NCI-H2029 treated with DMSO at 0.1 percent for 48 hours (cell line): ENCODE measurements around the gene MYO18B.
"Not testable (repeated sequence)": the region's sequence is repeated elsewhere in the genome, so short reads cannot be mapped to it uniquely, and the experiment has no call there.

ENCODE experiments used
- DNase-seq: peaks from one replicate; lab custom pipeline; 2025; lab: John Stamatoyannopoulos, UW

The MYO18B gene

GRCh38 chr22:25942115-25942855 lies 200.3 kb downstream of the MYO18B start:
- no peak for DNase-seq

DNA sequence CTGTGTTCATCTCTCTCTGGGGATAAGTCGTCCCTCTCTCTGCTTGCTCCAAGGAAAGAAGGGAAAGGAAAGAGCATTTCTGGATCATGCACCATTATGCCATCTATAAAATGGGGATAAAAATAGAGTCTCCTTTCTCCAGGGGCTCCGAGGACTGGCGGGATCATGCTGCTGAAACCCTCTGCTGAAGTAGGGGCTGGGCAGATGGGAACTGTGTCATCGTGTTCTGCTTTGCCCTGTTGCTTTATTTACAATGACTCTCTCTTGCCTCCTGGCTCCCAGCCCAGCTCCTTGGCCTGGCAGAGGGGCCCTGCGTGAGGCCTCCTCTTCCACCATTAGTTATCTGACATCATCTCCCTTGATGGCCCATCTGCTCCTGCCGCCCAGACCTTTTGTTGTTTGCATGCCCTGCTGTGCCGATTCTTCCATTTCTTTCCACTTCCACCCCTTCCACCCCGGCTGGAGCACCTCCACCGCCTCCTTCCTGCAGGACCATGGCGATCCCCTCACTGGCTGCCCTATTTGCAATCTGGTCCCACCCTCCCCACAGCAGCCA lies 200.9 kb downstream of the MYO18B start:
- peak; percentile 90 for DNase-seq

- no peak for DNase-seq
Measured at GRCh38 chr22:25950111-25950510, 208.1 kb downstream of the MYO18B start.

- DNase-seq, result no peak
Measured at GRCh38 chr22:25953276-25953675, 211.3 kb downstream of the MYO18B start.

GRCh38 chr22:25953919-25954318 lies 211.9 kb downstream of the MYO18B start:
- no peak for DNase-seq

GRCh38 chr22:25955323-25955722 lies 213.3 kb downstream of the MYO18B start:
- DNase-seq, result no peak

DNA sequence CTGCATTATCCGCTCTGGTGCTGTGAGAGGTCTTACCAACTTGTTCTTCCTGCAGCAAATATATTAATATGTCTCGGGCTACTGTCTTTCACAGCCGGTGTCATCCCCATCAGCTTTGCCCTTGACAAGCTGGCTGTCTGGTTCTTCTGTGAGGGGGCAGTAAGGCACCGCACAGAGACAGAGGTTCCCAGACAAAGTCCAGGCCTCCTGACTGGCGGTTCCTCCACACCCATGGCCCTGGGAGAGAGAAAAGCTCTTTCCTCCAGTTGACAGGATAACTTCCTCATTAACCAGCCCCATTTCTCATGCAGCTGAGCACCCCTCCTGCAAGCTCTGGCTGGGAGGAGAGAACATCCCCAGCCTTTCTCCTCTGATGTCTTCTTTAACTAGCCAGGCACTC lies 214.8 kb downstream of the MYO18B start:
- DNase-seq, result no peak

DNA sequence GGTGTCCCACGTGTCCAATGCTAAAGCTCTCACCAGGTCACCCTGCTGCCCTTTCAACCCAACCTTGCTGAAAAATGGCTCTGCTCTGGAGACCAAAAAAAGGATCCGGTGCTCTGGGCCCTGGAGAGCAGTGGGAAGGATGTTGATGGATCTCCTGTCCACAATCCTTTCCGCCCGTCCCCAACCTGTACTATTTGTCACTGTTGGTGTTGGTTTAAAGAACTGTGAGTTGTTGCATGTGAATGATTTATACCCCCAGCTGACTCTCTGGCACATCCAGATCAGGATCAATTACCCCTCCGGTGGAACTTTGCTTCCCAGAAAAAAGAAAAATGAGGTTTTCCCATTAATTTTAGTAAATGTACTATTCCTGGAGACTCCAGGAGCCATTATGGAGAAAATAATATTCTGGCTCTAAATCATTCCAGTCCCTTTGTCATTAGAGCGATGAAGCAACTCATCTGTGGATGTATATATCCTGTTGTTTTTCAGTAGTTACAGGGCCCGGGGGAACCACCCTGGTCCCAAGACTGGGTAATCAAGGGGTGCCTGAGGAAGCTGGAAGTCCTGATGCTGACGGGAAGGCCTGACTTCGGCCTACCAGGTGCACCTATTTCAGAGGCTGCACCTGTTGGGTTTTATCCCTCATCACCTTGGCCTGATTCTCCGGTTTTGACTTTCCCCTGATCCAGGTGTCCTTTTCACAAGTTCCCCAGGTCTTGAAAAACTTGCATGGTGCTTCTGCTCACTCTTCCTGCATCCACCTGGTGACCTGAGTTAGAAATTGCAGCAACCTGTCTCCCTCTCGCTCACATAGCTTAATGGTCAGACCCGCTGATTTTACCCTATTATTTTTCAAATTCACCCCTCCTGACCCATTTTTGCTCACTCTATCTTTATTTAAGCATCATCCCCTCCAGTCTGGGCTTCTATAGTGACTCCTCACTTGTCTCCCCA lies 218.1 kb downstream of the MYO18B start:
- DNase-seq, result no peak

- DNase-seq, result no peak
Measured at GRCh38 chr22:25961699-25962098, 219.7 kb downstream of the MYO18B start.

DNA sequence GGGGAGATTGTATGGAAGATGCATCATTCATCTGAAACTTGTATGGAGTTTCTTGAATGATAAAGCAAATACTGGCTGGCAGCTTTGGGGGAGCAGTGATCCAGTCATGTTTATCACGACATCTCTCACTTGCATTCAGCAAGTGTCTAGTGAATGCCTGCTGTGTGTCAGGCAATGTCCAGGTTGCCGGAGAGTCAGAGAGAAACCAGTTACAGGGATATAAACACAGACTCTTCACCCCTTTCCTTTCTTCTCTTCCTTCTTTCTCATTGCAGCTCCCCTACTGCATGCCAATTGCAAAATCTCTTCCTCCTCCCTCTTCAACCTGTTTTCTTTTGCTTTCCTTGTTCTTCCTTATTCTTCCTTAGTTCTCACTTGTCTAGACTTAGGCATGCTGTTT lies 220.7 kb downstream of the MYO18B start:
- DNase-seq, result no peak

DNA sequence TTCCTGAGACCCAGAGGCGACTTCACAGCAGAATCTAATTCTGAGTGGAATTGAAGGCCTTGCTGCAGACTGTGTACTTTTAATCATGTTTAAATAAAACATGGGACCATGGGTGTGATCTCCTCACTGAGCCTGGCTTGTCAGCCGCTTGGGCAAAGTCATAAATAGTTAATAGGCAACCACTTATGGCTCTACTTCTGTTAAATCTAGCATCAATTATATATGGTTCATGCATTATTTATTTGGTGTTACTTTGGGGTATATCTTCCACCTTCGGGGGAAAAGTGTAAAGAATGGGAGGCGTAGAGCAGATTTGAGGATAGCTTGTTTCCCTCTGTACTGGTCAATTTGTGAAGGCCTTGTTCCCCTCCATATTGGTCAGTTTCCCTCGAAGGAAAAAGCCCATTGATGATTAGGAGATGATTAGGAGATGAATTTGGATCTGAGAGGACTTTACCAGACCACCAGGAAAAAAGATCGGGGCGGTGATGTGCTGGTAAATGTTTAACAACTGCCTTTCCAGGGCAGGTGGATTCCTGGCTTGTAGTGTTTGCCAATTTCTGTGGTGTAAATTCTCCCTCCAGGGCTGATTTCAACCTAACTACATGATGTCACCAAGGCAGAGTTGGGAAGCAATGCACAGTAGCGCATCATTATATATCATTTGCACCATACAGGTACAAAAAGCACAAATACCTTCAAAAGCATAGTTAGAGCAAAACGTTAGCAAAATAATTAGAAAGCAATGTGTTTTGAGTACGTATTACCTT lies 223.2 kb downstream of the MYO18B start:
- DNase-seq, result no peak

DNA sequence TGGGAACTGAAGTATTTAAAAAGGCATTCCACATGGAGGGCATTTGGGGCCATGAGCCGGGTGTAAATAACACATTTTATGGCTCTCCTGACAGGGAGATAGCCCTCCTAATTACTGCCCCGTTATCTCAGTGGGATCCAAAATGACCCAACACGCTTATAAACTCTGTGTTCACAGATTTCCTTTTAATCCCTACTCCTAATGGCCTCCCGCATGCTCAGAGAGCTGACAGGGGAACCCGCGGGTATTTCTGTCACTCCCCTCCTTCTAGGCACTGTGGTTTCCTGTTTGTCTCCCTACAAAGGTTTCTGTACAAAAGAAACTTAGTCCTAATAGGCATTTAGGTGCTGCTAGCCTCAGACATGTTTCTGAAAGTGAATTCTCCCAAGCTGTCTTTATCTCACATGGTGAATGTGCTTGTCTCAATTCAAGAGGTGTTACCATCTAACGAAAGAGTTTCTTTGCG lies 224.5 kb downstream of the MYO18B start:
- DNase-seq, result no peak

- no peak for DNase-seq
Measured at GRCh38 chr22:25969286-25969685, 227.3 kb downstream of the MYO18B start.

DNA sequence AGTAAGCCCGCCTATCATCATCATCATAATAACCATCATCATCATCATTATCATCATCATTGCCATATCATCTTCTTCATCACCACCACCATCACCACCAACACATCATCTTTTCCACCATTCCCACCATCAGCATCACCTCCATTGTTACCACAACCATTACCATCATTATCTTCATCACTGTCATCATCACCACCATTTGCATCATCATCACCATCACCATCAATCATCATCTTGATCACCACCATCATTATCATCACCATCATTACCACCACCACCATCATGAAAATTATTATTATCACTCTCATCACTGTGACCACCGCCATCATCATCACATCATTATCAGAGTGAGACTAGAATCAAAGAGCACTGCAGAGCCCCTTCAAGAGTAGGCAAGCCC lies 227.9 kb downstream of the MYO18B start:
- DNase-seq, result no peak

GRCh38 chr22:25970374-25970911 lies 228.5 kb downstream of the MYO18B start:
- peak; percentile 78 for DNase-seq

DNA sequence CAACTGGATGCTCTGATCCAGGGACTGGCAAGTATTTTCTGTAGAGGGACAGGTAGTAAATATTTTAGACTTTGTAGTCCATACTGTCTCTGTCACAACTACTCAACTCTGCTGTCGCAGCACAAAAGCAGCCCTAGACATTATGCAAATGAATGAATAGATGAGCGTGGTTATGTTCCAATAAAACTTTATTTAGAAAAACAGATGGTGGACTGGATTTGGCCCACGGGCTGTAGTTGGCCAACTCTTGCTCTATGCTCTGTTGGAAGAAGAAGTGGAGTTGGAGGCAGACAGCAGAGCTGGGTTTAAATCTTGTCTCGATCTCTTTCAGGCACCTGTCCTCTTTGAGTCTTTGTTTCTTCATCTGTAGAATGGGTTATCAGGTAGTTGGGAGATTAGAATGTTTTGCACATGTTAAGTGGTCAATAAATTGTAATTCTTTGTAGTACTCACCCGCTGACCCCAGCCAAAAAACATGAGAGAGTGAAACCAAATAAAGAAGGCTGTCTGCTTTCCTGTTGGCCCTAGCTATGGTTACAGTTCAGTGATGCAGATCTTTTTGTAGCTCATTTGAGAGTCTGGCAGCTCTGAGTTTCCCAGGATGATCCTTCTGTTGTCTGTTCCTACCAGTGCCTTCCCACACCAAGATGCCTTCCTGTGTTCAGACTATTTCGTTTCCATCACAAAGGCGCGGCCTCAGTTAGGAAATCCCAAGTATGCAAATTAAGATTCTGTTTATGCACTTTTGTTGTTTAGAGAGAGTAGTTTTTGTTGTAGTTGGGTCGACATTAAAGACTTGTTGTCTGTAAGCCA lies 229.2 kb downstream of the MYO18B start:
- DNase-seq, result no peak

DNA sequence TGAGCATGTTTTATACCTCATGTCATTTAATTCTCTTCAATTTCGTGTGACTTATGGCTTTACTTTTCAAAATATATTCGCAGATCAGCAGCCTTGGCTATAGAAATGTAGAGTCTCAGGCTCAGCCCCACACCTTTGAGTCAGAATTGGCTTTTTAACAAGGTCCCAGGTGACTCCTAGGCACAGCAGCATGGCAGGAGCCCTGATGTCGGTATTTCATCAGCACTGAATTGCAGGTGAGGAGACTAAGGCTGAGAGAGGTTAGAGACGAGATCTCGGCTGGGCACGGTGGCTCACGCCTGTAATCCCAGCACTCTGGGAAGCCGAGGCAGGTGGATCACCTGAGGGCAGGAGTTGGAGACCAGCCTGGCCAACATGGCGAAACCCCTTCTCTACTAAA lies 230.4 kb downstream of the MYO18B start:
- DNase-seq, result no peak

GRCh38 chr22:25976356-25976755 lies 234.4 kb downstream of the MYO18B start:
- DNase-seq, result no peak

DNA sequence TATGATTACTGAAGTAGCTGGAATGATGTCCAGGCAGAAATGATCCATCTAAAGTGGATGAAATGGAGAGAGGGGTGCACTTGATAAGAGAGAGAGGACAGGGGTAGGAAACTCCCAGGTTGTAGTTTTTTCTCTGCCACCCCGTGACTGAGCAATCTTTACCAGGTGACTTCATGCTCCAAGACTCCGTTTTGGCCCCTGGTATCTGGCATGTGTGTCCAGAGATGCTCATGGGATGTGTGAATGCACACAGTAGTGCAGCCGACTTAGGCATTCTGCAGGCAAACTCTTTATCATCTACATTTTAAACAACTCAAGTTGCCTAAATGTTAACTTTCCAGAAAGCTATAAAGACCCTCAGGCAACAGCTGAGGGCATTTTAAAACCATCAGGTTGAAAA lies 238.0 kb downstream of the MYO18B start:
- DNase-seq, result no peak

DNA sequence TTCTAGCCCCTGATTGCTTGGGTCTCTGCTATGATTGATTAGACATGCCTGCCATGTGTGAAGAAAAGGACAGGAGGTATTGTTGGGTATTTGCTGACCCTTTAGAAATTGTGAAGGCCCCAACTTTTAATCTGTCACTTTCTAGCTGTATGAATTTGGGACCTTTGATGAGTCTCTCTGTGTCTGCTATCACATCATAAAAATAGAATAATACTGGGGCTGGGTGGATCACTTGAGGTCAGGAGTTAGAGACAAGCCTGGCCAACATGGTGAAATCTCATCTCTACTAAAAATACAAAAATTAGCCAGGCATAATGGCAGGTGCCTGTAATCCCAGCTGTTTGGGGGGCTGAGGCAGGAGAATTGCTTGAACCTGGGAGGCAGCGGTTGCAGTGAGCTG lies 242.9 kb downstream of the MYO18B start:
- not testable (repeated sequence) for DNase-seq

- no peak for DNase-seq
Measured at GRCh38 chr22:25987948-25988347, 246.0 kb downstream of the MYO18B start.
